HepG2 (cell line): ENCODE data around the gene PKP3. TPM values are rescaled to one million over a fixed set of nuclear protein-coding genes. Genes with fewer than 3 reads are reported as not detected.

Source experiments
- ARNTL ChIP-seq: sonication (generic); formaldehyde crosslinking; IDR thresholded peaks from 2 replicates; pipeline ENCODE4 v1.4.0; 2020; ENCODE audit warnings: mild to moderate bottlenecking, missing genetic modification reagents
- CCAR2 ChIP-seq: fragments of 200-400 bp; formaldehyde crosslinking; optimal IDR thresholded peaks from 2 replicates; pipeline ENCODE3; 2018; ENCODE audit warnings: low read depth, mild to moderate bottlenecking, low read length, moderate library complexity
- CHD4 ChIP-seq: fragments of 200-600 bp; sonication (generic); IDR thresholded peaks from 2 replicates; pipeline ENCODE4 v1.7.0; 2017; ENCODE audit warnings: mild to moderate bottlenecking, low read length, borderline replicate concordance
- KLF11 ChIP-seq: IDR thresholded peaks from 2 replicates; pipeline ENCODE4 v1.6.1; 2016; ENCODE audit warnings: missing compliant biosample characterization
- NR1H2 ChIP-seq: sonication (generic); formaldehyde crosslinking; IDR thresholded peaks from 2 replicates; pipeline ENCODE4 v1.8.1; 2022; ENCODE audit warnings: low read depth, missing genetic modification reagents, borderline replicate concordance
- NRL ChIP-seq: sonication (generic); formaldehyde crosslinking; IDR thresholded peaks from 2 replicates; pipeline ENCODE4 v1.5.0; 2020; ENCODE audit warnings: missing genetic modification reagents, mild to moderate bottlenecking, moderate library complexity, borderline replicate concordance
- PRDM4 ChIP-seq: sonication (generic); formaldehyde crosslinking; IDR thresholded peaks from 2 replicates; pipeline ENCODE4 v1.9.0; 2021; ENCODE audit warnings: missing genetic modification reagents, borderline replicate concordance
- ZBTB46 ChIP-seq: sonication (generic); formaldehyde crosslinking; IDR thresholded peaks from 2 replicates; pipeline ENCODE4 v1.4.0; 2020; ENCODE audit warnings: mild to moderate bottlenecking, missing genetic modification reagents, borderline replicate concordance
- ZNF558 ChIP-seq: sonication (generic); formaldehyde crosslinking; IDR thresholded peaks from 2 replicates; pipeline ENCODE4 v1.9.0; 2022; ENCODE audit warnings: mild to moderate bottlenecking, missing genetic modification reagents, borderline replicate concordance
- ZNF747 ChIP-seq: sonication (generic); formaldehyde crosslinking; IDR thresholded peaks from 2 replicates; pipeline ENCODE4 v1.8.1; 2023; ENCODE audit warnings: missing genetic modification reagents, mild to moderate bottlenecking, borderline replicate concordance
- ZNF768 ChIP-seq: sonication (generic); formaldehyde crosslinking; IDR thresholded peaks from 2 replicates; pipeline ENCODE4 v1.4.0; 2020; ENCODE audit warnings: missing genetic modification reagents
- ZXDC ChIP-seq: sonication (generic); formaldehyde crosslinking; IDR thresholded peaks from 2 replicates; pipeline ENCODE4 v1.5.0; 2020; ENCODE audit warnings: mild to moderate bottlenecking, missing genetic modification reagents
- polyA plus RNA-seq, 8 experiments: library from polyadenylated mRNA; depleted of rRNA in 3 of 8; stranded (reverse) in 7 of 8; unstranded in 1 of 8; fragments of >200 nt; fragmentation: Illumina TruSeq in 4 of 8; extraction: Trizol in 4 of 8; gene quantifications; 2 replicates each; pipeline versions ENCODE4 v1.2.1 to v1.2.3, GENCODE V29; 2011 to 2016; ENCODE audit warnings: low read depth in 4 of 8, missing spikeins in 1 of 8, mixed read lengths in 1 of 8; ENCODE audit not compliant: insufficient read depth in 1 of 8
- total RNA-seq, 5 experiments: library from RNA; depleted of rRNA; stranded (reverse); fragments of >200 nt; fragmentation: Illumina TruSeq; extraction: Trizol; gene quantifications; 2 replicates each; pipeline ENCODE4 v1.2.3, GENCODE V29; 2016; ENCODE audit warnings: low read depth in 1 of 5
- TF ChIP-seq, protein P1 (sequence below): sonication (generic); formaldehyde crosslinking; IDR thresholded peaks from 2 replicates; pipeline ENCODE4 v1.8.0; 2022; ENCODE audit warnings: mild to moderate bottlenecking, missing genetic modification reagents; ENCODE audit not compliant: insufficient replicate concordance

The PKP3 gene
- total and polyA plus RNA-seq, 2 of the 13 experiments (the other 11 are each of a cell fraction or from before 2014, with no cell fraction given): 18.0 to 28.7 TPM

DNA sequence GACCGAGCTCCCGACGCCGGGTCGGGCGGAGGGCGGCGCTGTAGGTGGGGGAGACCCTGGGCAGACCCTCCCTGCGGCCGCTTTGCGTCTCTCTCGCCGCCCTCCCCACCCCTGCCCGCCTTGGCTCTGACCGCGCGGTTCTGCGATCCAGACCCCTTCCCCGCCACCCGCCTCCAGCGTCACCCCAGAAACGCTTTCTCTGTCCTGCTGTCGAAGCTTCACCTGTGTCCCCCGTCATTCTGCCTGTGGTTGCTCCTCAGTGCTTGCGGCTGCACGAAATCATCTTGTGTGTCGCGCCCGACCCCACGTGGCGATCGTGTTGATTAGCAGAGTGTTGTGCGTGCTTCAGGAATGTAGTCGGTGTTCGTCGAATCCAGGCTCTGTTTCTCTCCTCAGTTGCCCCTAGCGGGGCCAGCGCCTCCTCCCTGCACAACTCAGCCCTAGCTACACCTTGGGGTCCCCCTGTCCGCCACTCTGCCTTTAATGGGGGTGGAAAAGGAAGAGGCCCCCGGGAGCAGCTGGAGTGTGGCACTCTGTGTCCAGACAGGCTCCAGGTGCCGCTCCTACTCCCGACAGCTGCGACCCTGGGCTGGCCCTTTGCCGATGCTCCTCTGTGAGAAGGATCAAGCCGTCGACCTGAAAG, 56.9 kb downstream of the PKP3 start (continued):
- no peak for TF ChIP-seq ZNF768
- TF ChIP-seq ZNF747 (CRISPR knock-in tag): no peak
- TF ChIP-seq KLF11 (CRISPR knock-in tag): no peak
- TF ChIP-seq ARNTL (CRISPR knock-in tag): no peak
- no peak for TF ChIP-seq NR1H2
- no peak for TF ChIP-seq NRL (CRISPR knock-in tag)
- TF ChIP-seq ZXDC (CRISPR knock-in tag): no peak
- TF ChIP-seq, protein P1, sequence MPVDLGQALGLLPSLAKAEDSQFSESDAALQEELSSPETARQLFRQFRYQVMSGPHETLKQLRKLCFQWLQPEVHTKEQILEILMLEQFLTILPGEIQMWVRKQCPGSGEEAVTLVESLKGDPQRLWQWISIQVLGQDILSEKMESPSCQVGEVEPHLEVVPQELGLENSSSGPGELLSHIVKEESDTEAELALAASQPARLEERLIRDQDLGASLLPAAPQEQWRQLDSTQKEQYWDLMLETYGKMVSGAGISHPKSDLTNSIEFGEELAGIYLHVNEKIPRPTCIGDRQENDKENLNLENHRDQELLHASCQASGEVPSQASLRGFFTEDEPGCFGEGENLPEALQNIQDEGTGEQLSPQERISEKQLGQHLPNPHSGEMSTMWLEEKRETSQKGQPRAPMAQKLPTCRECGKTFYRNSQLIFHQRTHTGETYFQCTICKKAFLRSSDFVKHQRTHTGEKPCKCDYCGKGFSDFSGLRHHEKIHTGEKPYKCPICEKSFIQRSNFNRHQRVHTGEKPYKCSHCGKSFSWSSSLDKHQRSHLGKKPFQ (CRISPR knock-in tag): peak; percentile 37
- no peak for TF ChIP-seq PRDM4 (CRISPR knock-in tag)
- no peak for TF ChIP-seq CCAR2
- no peak for TF ChIP-seq CHD4
- TF ChIP-seq ZBTB46 (CRISPR knock-in tag): no peak
- peak; percentile 61; the same call in 1 of the 2 replicates for TF ChIP-seq ZNF558 (CRISPR knock-in tag)
